ENCODE results near the gene MUSTN1. TPM values are rescaled to one million over a fixed set of nuclear protein-coding genes. Genes with fewer than 3 reads are reported as not detected.

The MUSTN1 gene
- total RNA-seq, 1 donor: 1.4 TPM

DNA sequence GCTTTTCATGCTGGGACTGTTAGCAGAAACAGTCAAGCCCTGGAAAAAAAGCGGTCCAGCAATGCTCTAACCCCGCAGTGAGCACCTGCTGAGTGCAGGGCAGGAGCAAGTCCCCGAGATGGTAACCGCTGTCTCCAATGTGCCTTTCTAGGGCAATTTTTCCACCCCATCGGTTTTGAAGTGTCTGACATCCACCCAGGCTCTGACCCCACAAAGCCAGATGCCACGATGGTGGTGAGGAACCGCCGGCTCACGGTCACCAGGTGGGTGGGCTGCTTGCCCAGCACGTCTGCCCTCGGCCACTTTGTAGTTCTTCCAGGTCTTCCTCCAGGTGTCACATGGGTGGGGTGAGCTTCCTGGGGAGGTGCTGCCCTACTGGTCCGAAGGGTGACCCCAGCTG lies 43.5 kb downstream of the MUSTN1 start:
- H3K4me1 ChIP-seq (ENCODE audit: insufficient read depth, low read length): no peaks in the 10 kb centered on the region
- no peaks in the 10 kb centered on the region for H4K20me1 ChIP-seq (ENCODE audit: insufficient read depth, low read length)
- no peak overlapping the region for H3K27ac ChIP-seq (ENCODE audit: low read depth, low read length)
- no peaks in the 10 kb centered on the region for H3K79me2 ChIP-seq (ENCODE audit: insufficient read depth, low read length)
- H2AFZ ChIP-seq (ENCODE audit: low read length): no peak overlapping the region
- peak; percentile 37 for DNase-seq (ENCODE audit: insufficient read length, low spot score, missing footprints)
- peaks cover 9% of the 10 kb centered on the region for H3K27me3 ChIP-seq (ENCODE audit: insufficient read depth, low read length)
- no peak overlapping the region for H3K4me3 ChIP-seq (ENCODE audit: insufficient read depth, low read length)
- no peak overlapping the region for H3K4me2 ChIP-seq (ENCODE audit: insufficient read depth, low read length)
- H3K9me3 ChIP-seq (ENCODE audit: low read depth, low read length): no peaks in the 10 kb centered on the region
- TF ChIP-seq, protein P1, sequence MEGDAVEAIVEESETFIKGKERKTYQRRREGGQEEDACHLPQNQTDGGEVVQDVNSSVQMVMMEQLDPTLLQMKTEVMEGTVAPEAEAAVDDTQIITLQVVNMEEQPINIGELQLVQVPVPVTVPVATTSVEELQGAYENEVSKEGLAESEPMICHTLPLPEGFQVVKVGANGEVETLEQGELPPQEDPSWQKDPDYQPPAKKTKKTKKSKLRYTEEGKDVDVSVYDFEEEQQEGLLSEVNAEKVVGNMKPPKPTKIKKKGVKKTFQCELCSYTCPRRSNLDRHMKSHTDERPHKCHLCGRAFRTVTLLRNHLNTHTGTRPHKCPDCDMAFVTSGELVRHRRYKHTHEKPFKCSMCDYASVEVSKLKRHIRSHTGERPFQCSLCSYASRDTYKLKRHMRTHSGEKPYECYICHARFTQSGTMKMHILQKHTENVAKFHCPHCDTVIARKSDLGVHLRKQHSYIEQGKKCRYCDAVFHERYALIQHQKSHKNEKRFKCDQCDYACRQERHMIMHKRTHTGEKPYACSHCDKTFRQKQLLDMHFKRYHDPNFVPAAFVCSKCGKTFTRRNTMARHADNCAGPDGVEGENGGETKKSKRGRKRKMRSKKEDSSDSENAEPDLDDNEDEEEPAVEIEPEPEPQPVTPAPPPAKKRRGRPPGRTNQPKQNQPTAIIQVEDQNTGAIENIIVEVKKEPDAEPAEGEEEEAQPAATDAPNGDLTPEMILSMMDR (IDR thresholded peaks at IDR 0.05; ENCODE audit: extremely low read depth, low read depth, low read length): no peak
- no peaks in the 10 kb centered on the region for H3K36me3 ChIP-seq (ENCODE audit: insufficient read depth, low read length)

DNA sequence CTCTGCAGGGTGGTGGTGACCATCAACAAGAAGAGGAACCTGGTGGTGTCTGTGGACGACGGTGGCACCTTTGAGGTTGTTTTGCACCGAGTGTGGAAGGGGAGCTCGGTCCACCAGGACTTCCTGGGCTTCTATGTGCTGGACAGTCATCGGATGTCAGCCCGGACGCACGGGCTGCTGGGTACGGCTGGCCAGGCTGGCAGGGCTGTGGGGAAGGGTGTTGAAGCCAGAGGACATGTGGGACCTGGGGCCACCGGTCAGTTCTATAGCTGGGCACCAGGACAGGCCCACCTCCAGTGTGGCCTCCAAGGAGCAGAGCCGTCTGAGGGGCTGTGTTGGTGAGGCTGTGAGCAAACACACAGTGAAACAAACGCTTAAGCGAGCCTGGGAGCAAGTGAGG lies 44.1 kb downstream of the MUSTN1 start:
- H3K36me3 ChIP-seq (ENCODE audit: insufficient read depth, low read length): no peaks in the 10 kb centered on the region
- TF ChIP-seq, protein P1 (IDR thresholded peaks at IDR 0.05; ENCODE audit: extremely low read depth, low read depth, low read length): no peak
- peaks cover 11% of the 10 kb centered on the region for H3K27me3 ChIP-seq (ENCODE audit: insufficient read depth, low read length)
- H4K20me1 ChIP-seq (ENCODE audit: insufficient read depth, low read length): no peaks in the 10 kb centered on the region
- no peaks in the 10 kb centered on the region for H3K4me1 ChIP-seq (ENCODE audit: insufficient read depth, low read length)
- H3K4me2 ChIP-seq (ENCODE audit: insufficient read depth, low read length): no peak overlapping the region
- DNase-seq (ENCODE audit: insufficient read length, low spot score, missing footprints): peak; percentile 44
- H3K27ac ChIP-seq (ENCODE audit: low read depth, low read length): no peak overlapping the region
- no peak overlapping the region for H3K4me3 ChIP-seq (ENCODE audit: insufficient read depth, low read length)
- H3K79me2 ChIP-seq (ENCODE audit: insufficient read depth, low read length): no peaks in the 10 kb centered on the region
- H3K9me3 ChIP-seq (ENCODE audit: low read depth, low read length): no peaks in the 10 kb centered on the region
- no peak overlapping the region for H2AFZ ChIP-seq (ENCODE audit: low read length)

DNA sequence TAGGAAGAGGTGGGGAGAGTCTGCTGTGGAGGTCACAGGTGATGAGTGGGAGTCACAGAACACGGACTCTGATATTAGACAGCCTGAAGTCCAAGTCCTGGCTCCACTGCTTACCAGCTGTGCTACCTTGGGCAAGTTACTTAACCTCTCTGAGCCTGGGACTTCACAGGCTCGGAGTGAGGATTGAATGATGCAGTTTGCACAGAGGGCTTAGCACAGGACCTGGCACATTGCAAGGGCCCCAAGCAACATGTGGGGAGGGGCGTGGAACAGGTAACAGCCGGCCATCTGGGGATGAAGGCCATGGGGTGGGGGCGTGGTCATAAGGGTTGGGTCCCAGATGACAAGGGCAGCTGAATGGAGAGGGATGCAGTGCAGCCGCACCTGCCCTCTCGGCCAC lies 44.5 kb downstream of the MUSTN1 start:
- DNase-seq (ENCODE audit: insufficient read length, low spot score, missing footprints): peak; percentile 30
- H3K79me2 ChIP-seq (ENCODE audit: insufficient read depth, low read length): no peaks in the 10 kb centered on the region
- no peaks in the 10 kb centered on the region for H3K4me1 ChIP-seq (ENCODE audit: insufficient read depth, low read length)
- no peak overlapping the region for H2AFZ ChIP-seq (ENCODE audit: low read length)
- H3K27ac ChIP-seq (ENCODE audit: low read depth, low read length): no peak overlapping the region
- no peak overlapping the region for H3K4me3 ChIP-seq (ENCODE audit: insufficient read depth, low read length)
- H3K36me3 ChIP-seq (ENCODE audit: insufficient read depth, low read length): no peaks in the 10 kb centered on the region
- no peak overlapping the region for H3K4me2 ChIP-seq (ENCODE audit: insufficient read depth, low read length)
- TF ChIP-seq, protein P1 (IDR thresholded peaks at IDR 0.05; ENCODE audit: extremely low read depth, low read depth, low read length): no peak
- peaks cover 11% of the 10 kb centered on the region for H3K27me3 ChIP-seq (ENCODE audit: insufficient read depth, low read length)
- H3K9me3 ChIP-seq (ENCODE audit: low read depth, low read length): no peaks in the 10 kb centered on the region
- no peaks in the 10 kb centered on the region for H4K20me1 ChIP-seq (ENCODE audit: insufficient read depth, low read length)

DNA sequence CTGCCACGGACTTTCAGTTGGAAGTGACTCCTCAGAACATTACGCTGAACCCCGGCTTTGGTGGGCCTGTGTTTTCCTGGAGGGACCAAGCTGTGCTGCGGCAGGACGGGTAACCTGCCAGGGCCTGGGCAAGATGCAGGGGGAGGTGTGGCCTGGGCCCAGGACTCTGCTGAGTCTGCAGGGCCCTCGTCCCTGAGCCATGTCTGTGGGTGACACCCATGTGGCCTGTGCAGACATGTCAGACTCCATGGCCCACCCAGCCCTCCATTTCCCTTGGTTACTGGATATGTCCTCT lies 45.1 kb downstream of the MUSTN1 start:
- no peaks in the 10 kb centered on the region for H3K9me3 ChIP-seq (ENCODE audit: low read depth, low read length)
- no peak overlapping the region for H3K27ac ChIP-seq (ENCODE audit: low read depth, low read length)
- peaks cover 11% of the 10 kb centered on the region for H3K27me3 ChIP-seq (ENCODE audit: insufficient read depth, low read length)
- no peak for DNase-seq (ENCODE audit: insufficient read length, low spot score, missing footprints)
- H3K4me1 ChIP-seq (ENCODE audit: insufficient read depth, low read length): no peaks in the 10 kb centered on the region
- no peaks in the 10 kb centered on the region for H3K79me2 ChIP-seq (ENCODE audit: insufficient read depth, low read length)
- TF ChIP-seq, protein P1 (IDR thresholded peaks at IDR 0.05; ENCODE audit: extremely low read depth, low read depth, low read length): no peak
- no peak overlapping the region for H3K4me2 ChIP-seq (ENCODE audit: insufficient read depth, low read length)
- no peak overlapping the region for H3K4me3 ChIP-seq (ENCODE audit: insufficient read depth, low read length)
- no peaks in the 10 kb centered on the region for H4K20me1 ChIP-seq (ENCODE audit: insufficient read depth, low read length)
- H3K36me3 ChIP-seq (ENCODE audit: insufficient read depth, low read length): no peaks in the 10 kb centered on the region
- H2AFZ ChIP-seq (ENCODE audit: low read length): no peak overlapping the region

All from osteoblast (primary cell).